Activated T-helper 1 cell treated with anti-CD3 and anti-CD28 coated beads, Interleukin-12 subunit alpha, Interleukin-12 subunit beta, Interleukin-2, Interleukin-4 antibody, amounts not matched to agents 30 ng/mL and 10 ng/mL and 1 ng/mL, durations not matched to agents 14 hours and 24 hours and 36 hours (primary cell): ENCODE results near the gene ASRGL1. TPM values are rescaled to one million over a fixed set of nuclear protein-coding genes. Genes with fewer than 3 reads are reported as not detected.
"Not testable (repeated sequence)": the region's sequence is repeated elsewhere in the genome, so short reads cannot be mapped to it uniquely, and the experiment has no call there.

Experiments used
- DNase-seq: peaks from one replicate; pipeline ENCODE4 v3.0.0; 2021; ENCODE audit warnings: low spot score
- H3K27ac Mint-ChIP-seq: one replicate; pipeline ENCODE4 v1.8.0; 2021; ENCODE audit warnings: mild to moderate bottlenecking, mixed read lengths
- H3K27me3 Mint-ChIP-seq: one replicate; pipeline ENCODE4 v1.8.0; 2022; ENCODE audit warnings: mild to moderate bottlenecking, moderate library complexity, mixed read lengths; ENCODE audit not compliant: insufficient read depth
- H3K36me3 Mint-ChIP-seq: one replicate; pipeline ENCODE4 v1.8.0; 2021; ENCODE audit warnings: low read depth, mixed read lengths
- H3K4me1 Mint-ChIP-seq: one replicate; pipeline ENCODE4 v1.8.0; 2021; ENCODE audit warnings: low read depth, mixed read lengths
- H3K4me3 Mint-ChIP-seq: one replicate; pipeline ENCODE4 v1.8.0; 2021; ENCODE audit warnings: mild to moderate bottlenecking, moderate library complexity, mixed read lengths
- H3K9me3 Mint-ChIP-seq: one replicate; pipeline ENCODE4 v1.8.0; 2021; ENCODE audit warnings: mixed read lengths
- intact Hi-C: fragments of 100-400 bp; cut with micrococcal nuclease; formaldehyde crosslinking; loops from one replicate; pipeline ENCODE4 v1.15.1; 2024
- total RNA-seq: library from RNA; stranded (reverse); gene quantifications from 2 replicates; pipeline ENCODE4 v1.2.3, GENCODE V29; 2022

The ASRGL1 gene
- total RNA-seq = 4.8 and 5.7 TPM in 2 replicates

GRCh38 chr11:62337303-62338181, at the start of gene ASRGL1:
Gene ASRGL1 (plus strand): TSS chr11:62337448. CDS start chr11:62337978, 530 bp downstream.
- Mint-ChIP-seq H3K36me3 (peaks cover 2% of the 10 kb centered on the region), H3K27me3 (peaks cover 32% of the 10 kb centered on the region), H3K27ac (peak within 1 kb of the TSS; percentile 59), H3K9me3 (no peaks in the 10 kb centered on the region), H3K4me3 (peak within 1 kb of the TSS; percentile 85), H3K4me1 (peaks cover 13% of the 10 kb centered on the region)
- peak; percentile 76 for DNase-seq
- intact Hi-C loops = loop anchor here (1.0 kb wide), 1 partner anchor 26 kb away; no protein-coding TSS in a partner anchor

GRCh38 chr11:62295504-62295903, 41.7 kb upstream of the ASRGL1 start:
- Mint-ChIP-seq H3K27ac (no peak overlapping the region), H3K4me1 (no peaks in the 10 kb centered on the region), H3K36me3 (no peaks in the 10 kb centered on the region), H3K27me3 (peaks cover 6% of the 10 kb centered on the region), H3K4me3 (no peak overlapping the region), H3K9me3 (no peaks in the 10 kb centered on the region)
- DNase-seq = no peak
- intact Hi-C loops = no loop called here

GRCh38 chr11:62298975-62299374, 38.3 kb upstream of the ASRGL1 start, which contains the start of gene SCGB1D4:
Gene SCGB1D4 (minus strand): TSS chr11:62299075. CDS start chr11:62299010, 65 bp downstream.
- Mint-ChIP-seq H3K27me3 (peaks cover 11% of the 10 kb centered on the region), H3K9me3 (no peaks in the 10 kb centered on the region), H3K27ac (no peak within 1 kb of the TSS), H3K36me3 (no peaks in the 10 kb centered on the region), H3K4me1 (no peaks in the 10 kb centered on the region), H3K4me3 (no peak within 1 kb of the TSS)
- intact Hi-C loops = no loop called here
- DNase-seq = no peak

GRCh38 chr11:62306227-62306626, 31.0 kb upstream of the ASRGL1 start:
- H3K27ac Mint-ChIP-seq = no peak overlapping the region
- DNase-seq = no peak
- no peaks in the 10 kb centered on the region for H3K36me3 Mint-ChIP-seq
- H3K9me3 Mint-ChIP-seq = no peaks in the 10 kb centered on the region
- intact Hi-C loops = no loop called here
- peaks cover 26% of the 10 kb centered on the region for H3K27me3 Mint-ChIP-seq
- peaks cover 3% of the 10 kb centered on the region for H3K4me1 Mint-ChIP-seq
- H3K4me3 Mint-ChIP-seq = no peak overlapping the region

- DNase-seq = no peak
- Mint-ChIP-seq H3K4me3 (no peak overlapping the region), H3K9me3 (no peaks in the 10 kb centered on the region), H3K4me1 (peaks cover 5% of the 10 kb centered on the region), H3K27me3 (peaks cover 32% of the 10 kb centered on the region), H3K36me3 (no peaks in the 10 kb centered on the region), H3K27ac (no peak overlapping the region)
- intact Hi-C loops = no loop called here
Observed at GRCh38 chr11:62307950-62308349, 29.3 kb upstream of the ASRGL1 start.

GRCh38 chr11:62309991-62310390, 27.3 kb upstream of the ASRGL1 start:
- H3K4me3 Mint-ChIP-seq = no peak overlapping the region
- no peaks in the 10 kb centered on the region for H3K36me3 Mint-ChIP-seq
- H3K27ac Mint-ChIP-seq = no peak overlapping the region
- H3K9me3 Mint-ChIP-seq = no peaks in the 10 kb centered on the region
- peaks cover 32% of the 10 kb centered on the region for H3K27me3 Mint-ChIP-seq
- no peak for DNase-seq
- peaks cover 5% of the 10 kb centered on the region for H3K4me1 Mint-ChIP-seq
- intact Hi-C loops = loop anchor here (2.0 to 5.0 kb wide), 3 partner anchors 78 to 439 kb away; partner anchors contain the start of gene INCENP

- Mint-ChIP-seq H3K4me1 (peaks cover 5% of the 10 kb centered on the region), H3K27me3 (peaks cover 16% of the 10 kb centered on the region), H3K36me3 (no peaks in the 10 kb centered on the region), H3K4me3 (no peak overlapping the region), H3K9me3 (no peaks in the 10 kb centered on the region), H3K27ac (no peak overlapping the region)
- no peak for DNase-seq
- intact Hi-C loops = no loop called here
Observed at GRCh38 chr11:62315431-62315830, 21.8 kb upstream of the ASRGL1 start.

- Mint-ChIP-seq H3K9me3 (no peaks in the 10 kb centered on the region), H3K27me3 (peaks cover 2% of the 10 kb centered on the region), H3K4me1 (peaks cover 7% of the 10 kb centered on the region), H3K4me3 (no peak overlapping the region), H3K36me3 (no peaks in the 10 kb centered on the region), H3K27ac (no peak overlapping the region)
- intact Hi-C loops = no loop called here
- DNase-seq = no peak
Observed at GRCh38 chr11:62322524-62322923, 14.7 kb upstream of the ASRGL1 start.

- no peaks in the 10 kb centered on the region for H3K9me3 Mint-ChIP-seq
- intact Hi-C loops = loop anchor here (1.0 kb wide), 1 partner anchor 154 kb away; no protein-coding TSS in a partner anchor
- peak; percentile 35 for DNase-seq
- no peak overlapping the region for H3K4me3 Mint-ChIP-seq
- H3K27ac Mint-ChIP-seq = no peak overlapping the region
- peaks cover 13% of the 10 kb centered on the region for H3K4me1 Mint-ChIP-seq
- peaks cover 5% of the 10 kb centered on the region for H3K27me3 Mint-ChIP-seq
- H3K36me3 Mint-ChIP-seq = no peaks in the 10 kb centered on the region
Observed at GRCh38 chr11:62324731-62325556, 12.3 kb upstream of the ASRGL1 start.

GRCh38 chr11:62325781-62326180, 11.5 kb upstream of the ASRGL1 start:
- H3K9me3 Mint-ChIP-seq, H3K27me3 Mint-ChIP-seq, H3K36me3 Mint-ChIP-seq, DNase-seq, H3K4me3 Mint-ChIP-seq, H3K27ac Mint-ChIP-seq: not testable (repeated sequence)
- peaks cover 13% of the 10 kb centered on the region for H3K4me1 Mint-ChIP-seq
- intact Hi-C loops = loop anchor here (1.0 kb wide), 1 partner anchor 154 kb away; no protein-coding TSS in a partner anchor

- Mint-ChIP-seq H3K27me3 (peaks cover 15% of the 10 kb centered on the region), H3K4me1 (peaks cover 13% of the 10 kb centered on the region)
- H3K4me3 Mint-ChIP-seq, H3K27ac Mint-ChIP-seq, H3K9me3 Mint-ChIP-seq, H3K36me3 Mint-ChIP-seq, intact Hi-C loops, DNase-seq: not testable (repeated sequence)
Observed at GRCh38 chr11:62326719-62327118, 10.5 kb upstream of the ASRGL1 start.

- Mint-ChIP-seq H3K27me3 (peaks cover 15% of the 10 kb centered on the region), H3K4me1 (peaks cover 13% of the 10 kb centered on the region)
- H3K27ac Mint-ChIP-seq, H3K36me3 Mint-ChIP-seq, H3K4me3 Mint-ChIP-seq, DNase-seq, intact Hi-C loops, H3K9me3 Mint-ChIP-seq: not testable (repeated sequence)
Observed at GRCh38 chr11:62327541-62327940, 9.7 kb upstream of the ASRGL1 start.

GRCh38 chr11:62331264-62331663, 6.0 kb upstream of the ASRGL1 start:
- peaks cover 11% of the 10 kb centered on the region for H3K4me1 Mint-ChIP-seq
- H3K27ac Mint-ChIP-seq, H3K36me3 Mint-ChIP-seq, intact Hi-C loops, DNase-seq, H3K9me3 Mint-ChIP-seq, H3K4me3 Mint-ChIP-seq: not testable (repeated sequence)
- peaks cover 28% of the 10 kb centered on the region for H3K27me3 Mint-ChIP-seq
